Cardiac muscle cell (in vitro differentiated cells and primary cell): Measurements from ENCODE around the gene MRRF. TPM values are rescaled to one million over a fixed set of nuclear protein-coding genes. Genes with fewer than 3 reads are reported as not detected.

Experiments used
- DNase-seq, 2 donors: peaks; one replicate each; pipeline versions ENCODE4 v3.0.0 to v3.0.0-alpha.2; 2010 to 2017; ENCODE audit warnings: low read depth in 1 of 2, low spot score in 1 of 2
- H3K27ac ChIP-seq: fragments of 200-600 bp; sonication (generic); 2 replicates; pipeline ENCODE4 v1.5.1; 2016
- H3K27me3 ChIP-seq: fragments of 200-600 bp; sonication (generic); 2 replicates; pipeline ENCODE4 v1.6.0; 2016; ENCODE audit warnings: control low read depth
- H3K36me3 ChIP-seq: fragments of 200-600 bp; sonication (generic); 2 replicates; pipeline ENCODE4 v1.5.1; 2016; ENCODE audit warnings: control low read depth
- H3K4me1 ChIP-seq: fragments of 200-600 bp; sonication (generic); 2 replicates; pipeline ENCODE4 v1.8.1; 2017; ENCODE audit warnings: low read depth, mild to moderate bottlenecking, mixed run types
- H3K4me3 ChIP-seq: fragments of 200-600 bp; sonication (generic); 2 replicates; pipeline ENCODE4 v1.5.1; 2016; ENCODE audit warnings: mild to moderate bottlenecking
- H3K9me3 ChIP-seq: fragments of 200-600 bp; sonication (generic); 2 replicates; pipeline ENCODE4 v1.5.1; 2017; ENCODE audit warnings: low read depth, mild to moderate bottlenecking, control low read depth
- polyA plus RNA-seq: library from polyadenylated mRNA; unstranded; fragments of >200 nt; fragmentation: Nextera tagmentation; extraction: Ambion mirVana; gene quantifications from 2 replicates; pipeline ENCODE4 v1.2.1, GENCODE V29; 2016
- total RNA-seq: library from RNA; depleted of rRNA; stranded (reverse); fragments of >200 nt; gene quantifications from 2 replicates; pipeline ENCODE4 v1.2.3, GENCODE V29; 2016
- TF ChIP-seq, protein P1 (sequence below): IDR thresholded peaks from 2 replicates; pipeline ENCODE4 v1.5.1; 2012; ENCODE audit warnings: low read depth, mild to moderate bottlenecking, low read length

MRRF gene
- total and polyA plus RNA-seq, 2 experiments from 2014 or later: 44.4 to 45.5 TPM

DNA sequence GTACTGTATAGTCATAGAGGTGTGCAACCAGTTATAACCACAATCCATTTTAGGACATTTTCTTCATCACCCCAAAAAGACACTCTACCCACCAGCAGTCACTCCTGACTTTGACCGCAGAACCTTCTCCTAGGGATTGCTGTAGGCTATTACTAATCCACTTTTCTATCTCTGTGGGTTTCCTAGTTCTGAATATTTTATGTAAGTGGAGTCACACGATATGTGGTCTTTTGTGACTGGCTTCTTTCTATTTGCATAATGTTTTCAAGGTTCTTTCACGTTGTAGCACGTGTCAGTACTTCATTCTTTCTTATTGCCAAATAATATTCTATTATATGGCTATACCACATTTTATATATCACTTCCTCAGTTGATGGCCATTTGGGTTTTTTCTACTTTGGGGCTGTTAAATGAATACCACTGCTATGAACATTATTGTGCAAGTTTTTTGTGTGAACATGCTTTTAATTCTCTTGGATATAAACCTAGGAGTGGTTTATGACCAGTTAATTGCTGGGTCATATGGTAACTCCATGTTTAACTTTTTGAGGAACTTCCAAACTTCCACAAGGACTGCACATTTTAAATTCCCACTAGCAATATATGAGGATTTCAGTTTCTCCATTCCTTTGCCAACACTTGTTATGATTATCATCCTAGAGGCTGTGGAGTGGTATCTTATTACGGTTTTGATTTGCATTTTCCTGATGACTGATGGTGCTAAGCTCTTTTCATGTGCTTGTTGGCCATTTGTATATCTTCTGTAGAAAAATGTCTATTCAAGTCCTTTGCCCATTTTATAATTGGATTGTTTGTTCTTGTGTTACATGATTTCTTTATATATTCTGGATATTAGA lies 37.8 kb downstream of the MRRF start:
- DNase-seq: no peak
- TF ChIP-seq, protein P1, sequence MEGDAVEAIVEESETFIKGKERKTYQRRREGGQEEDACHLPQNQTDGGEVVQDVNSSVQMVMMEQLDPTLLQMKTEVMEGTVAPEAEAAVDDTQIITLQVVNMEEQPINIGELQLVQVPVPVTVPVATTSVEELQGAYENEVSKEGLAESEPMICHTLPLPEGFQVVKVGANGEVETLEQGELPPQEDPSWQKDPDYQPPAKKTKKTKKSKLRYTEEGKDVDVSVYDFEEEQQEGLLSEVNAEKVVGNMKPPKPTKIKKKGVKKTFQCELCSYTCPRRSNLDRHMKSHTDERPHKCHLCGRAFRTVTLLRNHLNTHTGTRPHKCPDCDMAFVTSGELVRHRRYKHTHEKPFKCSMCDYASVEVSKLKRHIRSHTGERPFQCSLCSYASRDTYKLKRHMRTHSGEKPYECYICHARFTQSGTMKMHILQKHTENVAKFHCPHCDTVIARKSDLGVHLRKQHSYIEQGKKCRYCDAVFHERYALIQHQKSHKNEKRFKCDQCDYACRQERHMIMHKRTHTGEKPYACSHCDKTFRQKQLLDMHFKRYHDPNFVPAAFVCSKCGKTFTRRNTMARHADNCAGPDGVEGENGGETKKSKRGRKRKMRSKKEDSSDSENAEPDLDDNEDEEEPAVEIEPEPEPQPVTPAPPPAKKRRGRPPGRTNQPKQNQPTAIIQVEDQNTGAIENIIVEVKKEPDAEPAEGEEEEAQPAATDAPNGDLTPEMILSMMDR: no peak
- no peak overlapping the region for H3K27ac ChIP-seq

DNA sequence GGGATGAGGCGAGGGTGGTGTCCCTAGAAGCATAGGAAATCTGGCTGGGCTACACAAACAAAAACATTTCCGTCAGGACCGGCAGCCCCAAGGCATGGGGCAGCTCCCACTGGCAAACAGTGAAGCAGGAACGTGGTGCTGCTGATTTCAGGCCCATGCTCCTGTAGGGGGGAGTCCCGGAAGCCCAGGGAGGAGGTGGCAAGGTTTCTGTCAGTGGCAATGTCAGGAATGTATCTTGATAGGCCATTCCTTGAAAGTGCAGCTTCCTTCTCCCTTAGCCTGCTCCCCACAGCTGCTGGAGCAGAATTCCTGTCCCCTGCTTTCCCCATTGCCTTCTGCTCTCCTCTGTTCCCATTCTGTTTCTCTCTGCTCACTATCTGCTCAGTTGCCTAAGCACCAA lies 42.4 kb downstream of the MRRF start:
- peak overlapping the region; percentile 18 for H3K27ac ChIP-seq
- TF ChIP-seq, protein P1: no peak
- peak in 1 of 2 donors; percentile 13 for DNase-seq

More for the DNA sequence above, 37.8 kb downstream of the MRRF start:
- peaks cover 7% of the 10 kb centered on the region for H3K36me3 ChIP-seq
- no peaks in the 10 kb centered on the region for H3K9me3 ChIP-seq
- peaks cover 8% of the 10 kb centered on the region for H3K4me1 ChIP-seq
- no peaks in the 10 kb centered on the region for H3K27me3 ChIP-seq
- no peak overlapping the region for H3K4me3 ChIP-seq

DNA sequence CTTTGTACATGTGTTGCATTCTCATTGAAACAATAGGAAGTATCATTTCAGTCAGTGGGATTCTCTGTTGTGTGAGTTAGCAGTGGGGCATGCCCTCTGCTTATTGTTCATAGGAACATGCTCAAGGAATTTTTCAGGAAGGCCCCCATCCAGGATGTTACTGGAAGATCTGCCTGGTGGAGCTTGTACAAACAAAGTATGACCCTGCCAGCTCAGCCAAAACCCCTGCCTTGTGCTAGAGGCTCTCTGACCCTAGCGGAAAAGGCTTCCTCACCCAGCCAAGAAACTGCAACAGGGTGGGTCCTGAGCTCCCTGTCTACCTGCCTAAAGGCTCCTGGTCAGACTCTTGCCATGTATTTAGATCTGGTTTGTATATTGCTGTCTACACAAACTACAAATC lies 43.2 kb downstream of the MRRF start:
- no peak for DNase-seq
- no peaks in the 10 kb centered on the region for H3K36me3 ChIP-seq
- H3K4me3 ChIP-seq: no peak overlapping the region
- H3K4me1 ChIP-seq: peaks cover 23% of the 10 kb centered on the region
- H3K27me3 ChIP-seq: no peaks in the 10 kb centered on the region
- peak overlapping the region; percentile 18 for H3K27ac ChIP-seq
- no peaks in the 10 kb centered on the region for H3K9me3 ChIP-seq
- TF ChIP-seq, protein P1: no peak

More for the DNA sequence above, 42.4 kb downstream of the MRRF start:
- Histone ChIP-seq H3K36me3 (peaks cover 1% of the 10 kb centered on the region), H3K4me3 (no peak overlapping the region), H3K4me1 (peaks cover 14% of the 10 kb centered on the region), H3K9me3 (no peaks in the 10 kb centered on the region), H3K27me3 (no peaks in the 10 kb centered on the region)

DNA sequence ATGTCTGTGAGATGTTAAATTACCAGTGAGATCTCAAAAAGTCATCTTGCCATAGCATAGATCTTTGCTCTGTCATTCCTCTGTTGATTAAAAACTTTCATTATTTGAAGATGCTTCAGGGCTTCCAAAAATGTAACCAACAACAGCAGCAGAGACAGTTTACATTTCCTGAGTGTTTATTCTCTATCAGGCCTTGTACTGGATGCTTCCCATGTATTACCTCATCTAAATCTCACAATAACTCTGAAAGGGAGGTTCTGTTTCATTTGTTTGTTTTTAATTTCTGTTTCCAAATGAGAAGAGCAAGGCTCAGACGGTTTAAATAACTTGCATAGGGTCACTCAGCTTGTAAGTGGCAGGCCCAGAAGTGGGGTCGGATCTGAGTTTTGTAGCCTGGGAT lies 45.2 kb downstream of the MRRF start:
- H3K9me3 ChIP-seq: no peaks in the 10 kb centered on the region
- no peak overlapping the region for H3K27ac ChIP-seq
- DNase-seq: no peak
- no peak overlapping the region for H3K4me3 ChIP-seq
- TF ChIP-seq, protein P1: no peak
- peaks cover 23% of the 10 kb centered on the region for H3K4me1 ChIP-seq
- no peaks in the 10 kb centered on the region for H3K27me3 ChIP-seq
- H3K36me3 ChIP-seq: peaks cover 5% of the 10 kb centered on the region

DNA sequence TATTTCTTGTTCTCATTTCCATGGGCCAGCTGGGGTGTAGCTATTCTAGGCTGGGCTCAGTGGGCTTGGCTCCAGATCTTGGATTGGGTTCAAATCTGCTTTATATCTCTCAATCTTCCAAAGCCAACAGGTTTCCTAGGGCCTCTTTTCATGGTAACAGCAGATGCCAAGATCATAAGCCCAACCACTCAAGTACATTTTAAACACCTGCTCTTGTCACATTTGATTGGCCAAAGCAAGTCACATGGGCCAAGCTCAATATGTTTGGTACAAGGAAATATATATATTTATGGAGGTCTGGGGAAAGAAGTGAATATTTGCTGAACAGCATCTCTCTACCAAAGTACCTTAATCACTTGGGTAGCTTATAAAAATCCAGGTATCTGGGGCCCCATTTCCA lies 49.5 kb downstream of the MRRF start:
- TF ChIP-seq, protein P1: no peak
- peaks cover 9% of the 10 kb centered on the region for H3K36me3 ChIP-seq

More for the DNA sequence above, 49.5 kb downstream of the MRRF start:
- DNase-seq: no peak
- Histone ChIP-seq H3K4me1 (peaks cover 30% of the 10 kb centered on the region), H3K4me3 (no peak overlapping the region), H3K27me3 (no peaks in the 10 kb centered on the region), H3K9me3 (no peaks in the 10 kb centered on the region), H3K27ac (peak overlapping the region; percentile 71)
